Activated CD8-positive, alpha-beta memory T cell treated with anti-CD3 and anti-CD28 coated beads, Interleukin-2, amount 10 ng/mL, durations not matched to agents 7 days and 5 days (primary cell): ENCODE results near the gene TMCC3. TPM values are rescaled to one million over a fixed set of nuclear protein-coding genes. Genes with fewer than 3 reads are reported as not detected.
"Not testable (repeated sequence)": the region's sequence is repeated elsewhere in the genome, so short reads cannot be mapped to it uniquely, and the experiment has no call there.

Experiments
- ATAC-seq: fragments of 150-1000 bp; cut with Tn5 transposase; one replicate; pipeline ENCODE4 v1.10.0; 2021; ENCODE audit warnings: moderate library complexity
- CTCF ChIA-PET: fragments of 350-600 bp; sonication (Branson Sonifier 250); formaldehyde crosslinking; loops from one replicate; lab custom pipeline; 2021; ENCODE audit warnings: antibody characterized with exemption; lab: Charles Lee
- DNase-seq: peaks from one replicate; pipeline ENCODE4 v3.0.0-alpha.2; 2020
- H3K27ac Mint-ChIP-seq: one replicate; pipeline ENCODE4 v1.8.0; 2021; ENCODE audit warnings: mild to moderate bottlenecking, mixed read lengths
- H3K27me3 Mint-ChIP-seq: one replicate; pipeline ENCODE4 v1.8.0; 2021; ENCODE audit warnings: mixed read lengths
- H3K36me3 Mint-ChIP-seq: one replicate; pipeline ENCODE4 v1.8.0; 2021; ENCODE audit warnings: mild to moderate bottlenecking, mixed read lengths
- H3K4me1 Mint-ChIP-seq: one replicate; pipeline ENCODE4 v1.8.0; 2021; ENCODE audit warnings: mixed read lengths
- H3K4me3 Mint-ChIP-seq: one replicate; pipeline ENCODE4 v1.8.0; 2021; ENCODE audit warnings: mild to moderate bottlenecking, moderate library complexity, mixed read lengths
- H3K9me3 Mint-ChIP-seq: one replicate; pipeline ENCODE4 v1.8.0; 2022; ENCODE audit warnings: low read depth, mixed read lengths
- total RNA-seq, 2 experiments: library from RNA; stranded (reverse); gene quantifications; one replicate each; pipeline ENCODE4 v1.2.3, GENCODE V29; 2021

The TMCC3 gene
- total RNA-seq, 2 experiments from 2014 or later, result 0.29 to 0.33 TPM

GRCh38 chr12:94599189-94599588 is 51.2 kb downstream of the TMCC3 start:
- no peak for DNase-seq
- H3K27ac Mint-ChIP-seq, result no peak overlapping the region
- no peaks in the 10 kb centered on the region for H3K36me3 Mint-ChIP-seq
- CTCF ChIA-PET, result no interaction called here
- H3K9me3 Mint-ChIP-seq, result no peaks in the 10 kb centered on the region
- no peak overlapping the region for H3K4me3 Mint-ChIP-seq
- H3K4me1 Mint-ChIP-seq, result peaks cover 3% of the 10 kb centered on the region
- no peak for ATAC-seq
- peaks cover 19% of the 10 kb centered on the region for H3K27me3 Mint-ChIP-seq

DNA sequence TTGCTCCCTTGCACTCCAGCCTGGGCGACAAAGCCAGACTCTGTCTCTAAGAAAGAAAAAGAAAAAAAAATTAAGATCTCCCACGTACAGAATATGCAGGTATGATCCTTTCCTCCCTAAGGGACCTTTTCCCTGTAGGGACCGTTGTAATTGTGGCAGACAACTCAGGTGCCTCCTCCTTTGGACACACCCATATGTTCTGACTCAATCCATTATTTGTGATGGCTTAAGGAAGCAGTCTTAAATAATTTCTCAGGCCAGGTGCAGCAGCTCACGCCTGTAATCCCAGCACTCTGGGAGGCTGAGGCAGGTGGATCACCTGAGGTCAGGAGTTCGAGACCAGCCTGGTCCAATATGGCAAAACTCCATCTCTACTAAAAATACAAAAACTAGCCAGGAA is 53.1 kb downstream of the TMCC3 start:
- ATAC-seq, result no peak
- peaks cover 2% of the 10 kb centered on the region for H3K4me1 Mint-ChIP-seq
- no peaks in the 10 kb centered on the region for H3K9me3 Mint-ChIP-seq
- peaks cover 12% of the 10 kb centered on the region for H3K27me3 Mint-ChIP-seq
- no peak overlapping the region for H3K4me3 Mint-ChIP-seq
- CTCF ChIA-PET, result no interaction called here
- no peak overlapping the region for H3K27ac Mint-ChIP-seq
- no peaks in the 10 kb centered on the region for H3K36me3 Mint-ChIP-seq
- no peak for DNase-seq

DNA sequence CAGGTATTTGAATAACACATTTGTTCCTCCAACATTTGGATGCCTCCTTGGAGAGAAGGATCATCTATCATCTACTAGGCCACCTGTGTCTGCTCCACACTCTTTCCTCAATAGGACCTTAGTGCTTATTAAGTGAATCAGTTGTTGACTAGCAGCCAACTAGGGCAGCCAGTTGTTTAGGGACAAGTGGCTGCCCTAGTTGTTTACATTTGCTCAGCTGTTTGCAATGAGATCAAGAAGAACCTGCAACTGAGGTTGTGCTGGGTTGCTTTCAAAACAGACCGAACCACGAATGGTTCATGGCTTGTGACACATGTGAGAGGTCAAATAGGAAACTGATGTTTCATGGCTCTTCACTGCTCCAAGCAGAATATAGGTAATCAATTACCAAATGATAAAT is 53.8 kb downstream of the TMCC3 start:
- Mint-ChIP-seq H3K4me1 (no peaks in the 10 kb centered on the region), H3K27me3 (peaks cover 11% of the 10 kb centered on the region), H3K9me3 (no peaks in the 10 kb centered on the region), H3K4me3 (no peak overlapping the region), H3K27ac (no peak overlapping the region), H3K36me3 (no peaks in the 10 kb centered on the region)
- ATAC-seq (no peak), DNase-seq (no peak)
- CTCF ChIA-PET, result no interaction called here

GRCh38 chr12:94595152-94595551 is 55.2 kb downstream of the TMCC3 start:
- Mint-ChIP-seq H3K36me3 (no peaks in the 10 kb centered on the region), H3K4me1 (no peaks in the 10 kb centered on the region), H3K27me3 (peaks cover 11% of the 10 kb centered on the region), H3K27ac (no peak overlapping the region), H3K9me3 (no peaks in the 10 kb centered on the region), H3K4me3 (no peak overlapping the region)
- ATAC-seq, result no peak
- CTCF ChIA-PET, result no interaction called here
- DNase-seq, result no peak

GRCh38 chr12:94594443-94594825 is 55.9 kb downstream of the TMCC3 start:
- no peak overlapping the region for H3K27ac Mint-ChIP-seq
- DNase-seq (no peak), ATAC-seq (no peak)
- no peak overlapping the region for H3K4me3 Mint-ChIP-seq
- H3K4me1 Mint-ChIP-seq, result no peaks in the 10 kb centered on the region
- CTCF ChIA-PET, result no interaction called here
- H3K9me3 Mint-ChIP-seq, result no peaks in the 10 kb centered on the region
- H3K27me3 Mint-ChIP-seq, result peaks cover 11% of the 10 kb centered on the region
- H3K36me3 Mint-ChIP-seq, result no peaks in the 10 kb centered on the region

DNA sequence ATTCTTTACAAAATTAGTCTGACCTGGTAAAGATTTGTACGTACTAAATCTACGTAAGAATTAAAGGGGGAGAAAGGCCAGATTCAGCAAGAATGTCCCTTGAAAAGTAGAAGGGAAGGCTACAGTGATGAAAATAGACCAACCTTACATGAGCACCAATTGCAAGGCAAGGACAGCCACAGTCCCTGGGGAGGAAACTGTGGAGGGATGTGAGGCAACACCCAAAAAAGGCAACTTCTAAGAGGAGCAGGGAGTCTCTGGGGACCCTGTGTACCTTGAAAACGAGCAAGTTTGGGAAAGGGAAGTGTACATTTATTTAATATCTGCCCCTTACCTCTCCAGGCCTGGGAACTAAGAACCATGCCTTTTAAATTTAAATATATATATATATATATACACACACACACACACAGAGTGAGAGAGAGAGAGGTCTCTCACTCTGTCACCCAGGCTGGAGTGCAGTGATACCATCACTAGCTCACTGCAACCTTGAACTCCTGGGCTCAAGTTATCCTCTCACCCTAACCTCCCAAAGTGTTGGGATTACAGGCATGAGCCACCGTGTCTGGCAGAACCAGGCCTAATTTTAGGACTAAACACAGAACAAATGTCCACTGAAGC is 56.4 kb downstream of the TMCC3 start:
- H3K27ac Mint-ChIP-seq, result no peak overlapping the region
- peaks cover 11% of the 10 kb centered on the region for H3K27me3 Mint-ChIP-seq
- no peak overlapping the region for H3K4me3 Mint-ChIP-seq
- CTCF ChIA-PET, result no interaction called here
- no peak for DNase-seq
- no peaks in the 10 kb centered on the region for H3K36me3 Mint-ChIP-seq
- no peak for ATAC-seq
- no peaks in the 10 kb centered on the region for H3K9me3 Mint-ChIP-seq
- no peaks in the 10 kb centered on the region for H3K4me1 Mint-ChIP-seq

- ATAC-seq, H3K36me3 Mint-ChIP-seq, H3K4me3 Mint-ChIP-seq, H3K4me1 Mint-ChIP-seq, H3K27me3 Mint-ChIP-seq, H3K9me3 Mint-ChIP-seq, CTCF ChIA-PET, DNase-seq, H3K27ac Mint-ChIP-seq: not testable (repeated sequence)
Measured at GRCh38 chr12:94592723-94593122, 57.6 kb downstream of the TMCC3 start.

GRCh38 chr12:94592080-94592479 is 58.3 kb downstream of the TMCC3 start:
- peaks cover 4% of the 10 kb centered on the region for H3K27me3 Mint-ChIP-seq
- DNase-seq, result no peak
- H3K36me3 Mint-ChIP-seq, result no peaks in the 10 kb centered on the region
- CTCF ChIA-PET, result no interaction called here
- H3K4me3 Mint-ChIP-seq, result no peak overlapping the region
- no peak for ATAC-seq
- no peaks in the 10 kb centered on the region for H3K9me3 Mint-ChIP-seq
- H3K27ac Mint-ChIP-seq, result no peak overlapping the region
- H3K4me1 Mint-ChIP-seq, result no peaks in the 10 kb centered on the region

- H3K4me3 Mint-ChIP-seq, result no peak overlapping the region
- H3K27me3 Mint-ChIP-seq, result peaks cover 4% of the 10 kb centered on the region
- no peaks in the 10 kb centered on the region for H3K9me3 Mint-ChIP-seq
- no peak overlapping the region for H3K27ac Mint-ChIP-seq
- no peak for ATAC-seq
- CTCF ChIA-PET, result no interaction called here
- H3K36me3 Mint-ChIP-seq, result no peaks in the 10 kb centered on the region
- H3K4me1 Mint-ChIP-seq, result no peaks in the 10 kb centered on the region
- no peak for DNase-seq
Measured at GRCh38 chr12:94590428-94590827, 59.9 kb downstream of the TMCC3 start.

DNA sequence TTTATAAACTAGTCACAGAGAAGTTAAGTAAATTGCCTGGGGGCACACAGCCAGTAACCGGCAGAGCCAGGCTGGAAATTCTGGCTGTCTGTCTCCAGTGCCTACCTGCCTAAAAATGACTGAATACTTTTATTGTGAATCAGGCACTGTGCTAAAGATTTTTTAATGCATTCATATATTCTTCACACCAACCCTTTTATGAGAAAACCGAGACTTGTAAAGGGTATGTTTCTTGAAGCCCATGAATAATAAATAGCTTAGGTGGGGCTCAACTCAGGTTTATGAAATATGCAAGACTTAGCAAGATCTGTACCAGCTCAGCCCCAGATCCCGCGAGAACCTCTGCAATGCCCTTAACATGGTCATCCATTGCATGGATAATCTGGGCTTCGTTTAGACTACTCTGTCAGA is 60.8 kb downstream of the TMCC3 start:
- no peak for ATAC-seq
- Mint-ChIP-seq H3K27ac (no peak overlapping the region), H3K9me3 (no peaks in the 10 kb centered on the region), H3K27me3 (peaks cover 4% of the 10 kb centered on the region), H3K4me3 (no peak overlapping the region), H3K36me3 (no peaks in the 10 kb centered on the region), H3K4me1 (no peaks in the 10 kb centered on the region)
- no peak for DNase-seq
- CTCF ChIA-PET, result no interaction called here

- no peaks in the 10 kb centered on the region for H3K4me1 Mint-ChIP-seq
- H3K4me3 Mint-ChIP-seq, result no peak overlapping the region
- H3K27ac Mint-ChIP-seq, result no peak overlapping the region
- no peaks in the 10 kb centered on the region for H3K36me3 Mint-ChIP-seq
- DNase-seq (no peak), ATAC-seq (no peak)
- H3K27me3 Mint-ChIP-seq, result peaks cover 4% of the 10 kb centered on the region
- CTCF ChIA-PET, result no interaction called here
- no peaks in the 10 kb centered on the region for H3K9me3 Mint-ChIP-seq
Measured at GRCh38 chr12:94588346-94588745, 62.0 kb downstream of the TMCC3 start.

DNA sequence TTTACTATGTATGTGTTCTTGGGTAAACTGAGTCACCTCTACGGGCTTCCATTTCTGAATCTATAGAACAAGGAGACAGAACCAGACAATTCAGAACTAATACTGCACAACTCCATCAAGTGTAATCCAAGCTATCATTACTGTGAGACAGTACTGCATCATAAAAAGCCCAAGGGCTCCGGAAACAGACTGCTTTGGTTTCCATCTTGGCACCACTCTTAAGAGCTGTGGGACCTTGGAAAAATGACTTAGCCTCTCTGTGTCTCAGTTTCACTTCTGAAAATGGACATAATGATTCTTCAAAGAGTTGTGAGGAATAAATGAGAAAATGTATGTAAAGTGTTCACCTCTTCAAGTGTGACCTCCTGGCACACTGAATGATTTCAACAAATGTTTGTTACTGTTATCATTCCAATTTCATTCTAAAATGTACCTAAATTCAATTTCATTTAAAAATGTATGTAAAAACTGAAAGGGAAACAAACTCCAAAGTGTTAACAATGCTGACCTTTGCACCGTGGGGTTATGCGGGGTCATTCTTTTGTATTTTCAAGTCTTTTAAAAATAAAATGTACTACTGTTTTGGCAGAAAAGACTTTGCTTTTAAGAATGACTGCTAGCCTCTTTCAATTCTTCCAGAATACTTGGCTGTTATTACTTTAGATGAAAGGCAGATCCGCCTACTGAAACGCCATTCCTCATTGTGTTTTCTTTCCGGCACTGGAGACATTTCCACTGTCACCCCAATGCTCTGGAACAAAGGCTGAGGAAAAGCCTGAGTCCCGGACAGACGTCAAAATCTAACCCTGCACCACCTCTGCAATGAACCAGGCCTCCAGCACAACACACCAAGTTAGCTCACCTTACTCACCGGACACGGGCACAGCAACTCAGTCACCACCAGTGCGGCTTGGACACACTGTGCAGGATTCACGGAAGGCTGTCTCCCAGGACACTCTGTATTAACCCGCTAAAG is 62.8 kb downstream of the TMCC3 start:
- H3K4me1 Mint-ChIP-seq, result no peaks in the 10 kb centered on the region
- H3K4me3 Mint-ChIP-seq, result no peak overlapping the region
- DNase-seq (no peak), ATAC-seq (no peak)
- peaks cover 4% of the 10 kb centered on the region for H3K27me3 Mint-ChIP-seq
- no peaks in the 10 kb centered on the region for H3K9me3 Mint-ChIP-seq
- CTCF ChIA-PET, result no interaction called here
- no peak overlapping the region for H3K27ac Mint-ChIP-seq
- no peaks in the 10 kb centered on the region for H3K36me3 Mint-ChIP-seq

DNA sequence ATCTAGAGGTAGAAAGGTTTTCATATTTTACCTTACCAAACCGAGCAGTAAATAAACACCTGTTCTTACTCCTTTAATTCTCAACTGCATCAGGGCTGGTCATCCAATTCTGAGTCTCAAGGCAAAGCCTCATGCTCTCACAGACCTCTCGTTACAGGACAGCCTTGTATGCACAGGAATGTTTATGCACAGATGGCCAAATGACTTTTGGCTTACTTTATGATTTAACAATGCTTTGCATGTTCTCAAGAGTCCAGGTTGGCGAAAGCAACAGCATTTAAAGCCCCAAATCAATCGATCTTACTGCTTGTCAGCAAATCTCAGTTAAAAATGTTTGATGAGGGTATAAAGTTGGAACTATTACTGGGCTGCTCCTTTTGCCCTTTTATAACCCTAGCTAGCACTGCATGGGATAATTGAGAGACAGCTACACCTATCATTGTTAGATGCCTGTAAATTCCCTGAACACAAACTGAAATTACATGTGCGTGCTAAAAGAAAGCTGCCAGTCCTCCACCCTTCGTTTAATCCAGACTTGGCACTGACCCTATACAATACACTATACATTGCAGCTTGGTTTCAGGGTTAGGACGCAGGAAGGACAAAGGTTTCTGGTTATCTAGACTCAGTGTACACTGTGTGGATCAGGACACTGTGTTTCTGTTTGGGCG is 63.6 kb downstream of the TMCC3 start:
- Mint-ChIP-seq H3K9me3 (no peaks in the 10 kb centered on the region), H3K27me3 (peaks cover 4% of the 10 kb centered on the region), H3K4me1 (no peaks in the 10 kb centered on the region), H3K4me3 (no peak overlapping the region), H3K27ac (no peak overlapping the region), H3K36me3 (no peaks in the 10 kb centered on the region)
- no peak for DNase-seq
- CTCF ChIA-PET, result no interaction called here
- no peak for ATAC-seq

DNA sequence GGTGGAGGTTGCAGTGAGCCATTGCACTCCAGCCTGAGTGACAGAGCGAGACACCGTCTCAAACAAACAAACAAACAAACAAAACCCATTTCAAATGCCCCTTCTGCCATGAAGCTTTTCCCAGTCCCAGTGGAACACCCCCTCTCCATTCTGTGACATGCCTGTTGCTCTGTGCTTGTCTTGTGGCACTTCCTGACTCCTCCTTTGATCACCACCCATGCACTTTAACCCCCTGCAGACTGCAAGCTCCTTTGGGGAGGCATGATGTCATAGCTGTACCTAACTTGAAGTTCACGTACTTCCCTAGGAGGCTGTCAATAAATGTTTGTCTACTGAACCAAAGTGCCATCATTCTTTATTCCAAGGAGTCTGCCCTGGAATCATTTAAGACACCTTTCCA is 64.7 kb downstream of the TMCC3 start:
- H3K9me3 Mint-ChIP-seq, result no peaks in the 10 kb centered on the region
- H3K36me3 Mint-ChIP-seq, result no peaks in the 10 kb centered on the region
- DNase-seq, result no peak
- H3K4me1 Mint-ChIP-seq, result no peaks in the 10 kb centered on the region
- H3K27me3 Mint-ChIP-seq, result peaks cover 4% of the 10 kb centered on the region
- no peak for ATAC-seq
- no peak overlapping the region for H3K4me3 Mint-ChIP-seq
- no peak overlapping the region for H3K27ac Mint-ChIP-seq
- CTCF ChIA-PET, result no interaction called here
